Right lobe of liver (tissue), 4 donors: ENCODE data around the gene KBTBD12.

Experiments used
- POLR2A ChIP-seq: fragments of 450-650 bp; IDR thresholded peaks from one replicate; pipeline ENCODE4 v1.6.1; 2017; ENCODE audit warnings: antibody characterized with exemption, mild to moderate bottlenecking
- TF ChIP-seq, protein P1 (sequence below), 4 donors: fragments of 200-600 bp in 3 of 4; fragments of 450-650 bp in 1 of 4; IDR thresholded peaks; one replicate each; pipeline versions ENCODE4 v1.5.1 to v1.8.0; 2016 to 2022; ENCODE audit warnings: antibody characterized with exemption in 4 of 4, mild to moderate bottlenecking in 2 of 4
- donor health status: DM: no; HTN: no; CAD: no.
- donor health status: DM: no; HTN: no; CAD: no.
- donor health status: DM: no; HTN: yes; CAD: no.

DNA sequence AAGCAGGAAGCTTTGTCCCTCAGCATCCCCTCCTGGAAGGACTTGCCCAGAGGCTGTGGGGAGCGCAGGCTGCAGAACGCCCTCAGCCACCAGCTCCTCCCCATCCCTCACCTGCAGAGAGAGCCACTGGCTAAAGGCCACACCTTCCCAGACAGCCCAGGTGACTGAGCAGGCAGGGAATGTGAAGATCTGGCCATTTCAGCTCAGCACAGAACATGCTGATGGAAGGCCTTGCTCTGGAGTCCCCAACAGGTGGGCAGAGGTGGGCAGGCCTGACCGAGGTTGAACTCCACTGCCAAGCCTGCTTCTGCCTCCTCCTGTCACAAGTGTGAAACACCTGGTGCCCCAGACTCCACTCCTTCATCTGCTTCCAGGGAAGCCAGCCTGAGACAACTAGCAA is 86.5 kb downstream of the KBTBD12 start:
- no peak for TF ChIP-seq POLR2A
- TF ChIP-seq, protein P1, sequence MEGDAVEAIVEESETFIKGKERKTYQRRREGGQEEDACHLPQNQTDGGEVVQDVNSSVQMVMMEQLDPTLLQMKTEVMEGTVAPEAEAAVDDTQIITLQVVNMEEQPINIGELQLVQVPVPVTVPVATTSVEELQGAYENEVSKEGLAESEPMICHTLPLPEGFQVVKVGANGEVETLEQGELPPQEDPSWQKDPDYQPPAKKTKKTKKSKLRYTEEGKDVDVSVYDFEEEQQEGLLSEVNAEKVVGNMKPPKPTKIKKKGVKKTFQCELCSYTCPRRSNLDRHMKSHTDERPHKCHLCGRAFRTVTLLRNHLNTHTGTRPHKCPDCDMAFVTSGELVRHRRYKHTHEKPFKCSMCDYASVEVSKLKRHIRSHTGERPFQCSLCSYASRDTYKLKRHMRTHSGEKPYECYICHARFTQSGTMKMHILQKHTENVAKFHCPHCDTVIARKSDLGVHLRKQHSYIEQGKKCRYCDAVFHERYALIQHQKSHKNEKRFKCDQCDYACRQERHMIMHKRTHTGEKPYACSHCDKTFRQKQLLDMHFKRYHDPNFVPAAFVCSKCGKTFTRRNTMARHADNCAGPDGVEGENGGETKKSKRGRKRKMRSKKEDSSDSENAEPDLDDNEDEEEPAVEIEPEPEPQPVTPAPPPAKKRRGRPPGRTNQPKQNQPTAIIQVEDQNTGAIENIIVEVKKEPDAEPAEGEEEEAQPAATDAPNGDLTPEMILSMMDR (IDR thresholded peaks at IDR 0.05), result no peak
